ENCODE data around the gene EYA2.

EYA2 gene

DNA sequence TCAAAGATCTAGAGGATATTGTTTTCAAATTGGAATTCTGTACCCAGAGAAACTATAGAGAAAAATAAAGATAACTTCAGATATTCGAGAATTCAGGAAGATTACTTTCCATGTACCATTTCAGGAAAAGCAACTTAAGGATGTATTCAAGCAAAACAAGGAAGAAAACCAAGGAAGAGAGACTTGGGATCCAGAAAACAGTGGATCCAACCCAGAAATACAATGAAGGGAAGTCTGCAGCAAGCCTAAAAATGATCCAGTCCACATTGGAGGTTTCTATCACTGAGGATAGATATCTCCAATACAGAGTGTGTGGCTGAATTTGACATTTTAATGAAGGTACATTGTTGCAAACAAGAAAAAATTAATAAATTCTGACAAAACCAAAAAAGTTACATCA is 201.0 kb downstream of the EYA2 start:
- TF ChIP-seq, protein P1, sequence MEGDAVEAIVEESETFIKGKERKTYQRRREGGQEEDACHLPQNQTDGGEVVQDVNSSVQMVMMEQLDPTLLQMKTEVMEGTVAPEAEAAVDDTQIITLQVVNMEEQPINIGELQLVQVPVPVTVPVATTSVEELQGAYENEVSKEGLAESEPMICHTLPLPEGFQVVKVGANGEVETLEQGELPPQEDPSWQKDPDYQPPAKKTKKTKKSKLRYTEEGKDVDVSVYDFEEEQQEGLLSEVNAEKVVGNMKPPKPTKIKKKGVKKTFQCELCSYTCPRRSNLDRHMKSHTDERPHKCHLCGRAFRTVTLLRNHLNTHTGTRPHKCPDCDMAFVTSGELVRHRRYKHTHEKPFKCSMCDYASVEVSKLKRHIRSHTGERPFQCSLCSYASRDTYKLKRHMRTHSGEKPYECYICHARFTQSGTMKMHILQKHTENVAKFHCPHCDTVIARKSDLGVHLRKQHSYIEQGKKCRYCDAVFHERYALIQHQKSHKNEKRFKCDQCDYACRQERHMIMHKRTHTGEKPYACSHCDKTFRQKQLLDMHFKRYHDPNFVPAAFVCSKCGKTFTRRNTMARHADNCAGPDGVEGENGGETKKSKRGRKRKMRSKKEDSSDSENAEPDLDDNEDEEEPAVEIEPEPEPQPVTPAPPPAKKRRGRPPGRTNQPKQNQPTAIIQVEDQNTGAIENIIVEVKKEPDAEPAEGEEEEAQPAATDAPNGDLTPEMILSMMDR (IDR thresholded peaks at IDR 0.05; ENCODE audit: control insufficient read depth, extremely low read depth, insufficient read depth) = no peak
- DNase-seq (ENCODE audit: low read depth) = no peak
- no peak overlapping the region for H3K4me3 ChIP-seq (ENCODE audit: low read depth, low read length)

DNA sequence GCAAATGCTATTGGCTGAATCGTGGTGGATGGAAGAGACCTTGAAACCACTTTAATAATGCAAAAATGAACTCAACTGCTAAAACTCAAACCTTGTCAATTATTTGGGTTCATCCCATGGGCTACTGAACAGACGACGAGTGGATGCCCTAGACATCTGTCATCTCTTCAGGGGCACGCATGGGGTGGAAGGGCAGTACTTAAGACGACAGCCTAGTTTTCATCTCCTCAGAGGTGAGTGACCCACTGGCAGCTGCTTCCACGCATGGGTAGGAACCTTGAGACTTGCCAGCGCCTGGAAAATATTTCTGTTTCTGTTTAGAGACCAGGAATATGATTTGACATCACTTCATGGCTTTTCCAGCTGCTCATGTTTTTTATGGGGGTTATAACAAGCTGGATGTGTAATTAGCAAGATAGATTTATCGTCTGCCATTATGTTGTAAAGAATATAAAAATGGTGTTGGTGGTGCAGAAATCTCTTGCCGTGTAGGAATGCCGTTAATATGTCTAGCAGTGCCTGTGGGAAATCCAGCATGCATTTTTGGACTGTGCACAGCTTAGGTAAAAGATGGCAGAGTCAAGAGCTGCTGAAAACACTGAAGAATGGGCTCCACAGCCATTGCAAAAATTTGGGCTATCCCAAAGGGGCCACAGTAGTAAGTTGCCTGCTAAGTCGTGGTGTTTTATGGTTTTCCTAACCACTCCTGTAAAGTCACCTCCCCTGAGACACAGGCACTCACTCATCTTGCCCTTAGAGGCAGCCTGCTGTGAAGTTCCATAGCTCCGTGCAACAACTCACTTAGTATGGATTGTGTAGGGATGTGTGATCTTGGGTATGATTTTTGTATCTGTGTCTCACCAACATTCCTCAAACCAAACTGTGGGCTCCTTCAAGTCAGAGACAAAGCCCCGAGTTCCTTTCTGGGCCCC is 203.3 kb downstream of the EYA2 start:
- no peak for DNase-seq (ENCODE audit: low read depth)
- TF ChIP-seq, protein P1 (IDR thresholded peaks at IDR 0.05; ENCODE audit: control insufficient read depth, extremely low read depth, insufficient read depth) = no peak
- no peak overlapping the region for H3K4me3 ChIP-seq (ENCODE audit: low read depth, low read length)

DNA sequence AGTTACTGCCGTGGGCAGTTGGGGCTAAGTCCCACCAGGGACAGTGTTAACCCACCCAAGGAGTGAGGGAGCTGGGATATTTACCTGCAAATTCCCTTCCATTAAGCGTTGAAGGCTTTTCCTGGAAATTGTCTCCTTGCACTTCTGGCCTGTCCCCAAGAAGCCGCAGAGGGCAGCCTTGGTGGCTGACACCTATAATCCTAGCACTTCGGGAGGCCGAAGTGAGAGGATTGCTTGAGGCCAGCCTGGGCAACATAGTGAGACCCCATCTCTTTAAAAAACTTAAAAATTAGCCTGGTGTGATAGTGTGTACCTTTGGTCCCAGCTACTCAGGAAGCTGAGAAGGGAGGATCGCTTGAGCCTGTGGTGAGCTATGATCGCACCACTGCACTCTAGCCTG is 204.4 kb downstream of the EYA2 start:
- TF ChIP-seq, protein P1 (IDR thresholded peaks at IDR 0.05; ENCODE audit: control insufficient read depth, extremely low read depth, insufficient read depth) = no peak
- no peak for DNase-seq (ENCODE audit: low read depth)
- H3K4me3 ChIP-seq (ENCODE audit: low read depth, low read length) = no peak overlapping the region

DNA sequence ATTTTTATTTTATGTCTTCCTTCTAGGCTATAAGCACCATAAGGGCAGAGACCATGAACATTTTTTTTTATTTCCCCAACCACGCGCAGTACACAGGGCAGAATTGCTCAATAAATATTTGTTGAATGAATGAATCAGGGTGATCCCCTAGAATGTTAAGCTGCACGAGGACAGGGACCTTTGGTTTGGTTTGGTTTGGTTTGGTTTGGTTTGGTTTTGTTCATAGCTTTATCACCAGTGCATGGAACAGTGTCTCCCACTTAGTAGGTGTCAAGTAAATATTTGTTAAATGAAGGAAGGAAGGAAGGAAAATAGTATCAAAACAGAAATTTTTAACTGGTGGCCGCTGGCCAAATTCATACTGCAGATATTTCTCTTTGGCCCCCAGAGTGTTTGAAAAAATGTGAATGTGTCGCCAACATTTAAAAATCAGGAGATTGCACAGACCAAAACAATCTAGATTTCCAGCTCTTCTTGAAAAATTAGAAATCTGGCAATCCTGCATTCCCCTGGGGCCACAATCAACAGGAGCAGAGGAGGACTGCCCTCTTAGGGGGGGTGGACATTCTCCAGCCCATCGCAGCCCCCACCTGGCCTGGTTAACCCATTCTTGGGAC is 205.3 kb downstream of the EYA2 start:
- no peak overlapping the region for H3K4me3 ChIP-seq (ENCODE audit: low read depth, low read length)
- TF ChIP-seq, protein P1 (IDR thresholded peaks at IDR 0.05; ENCODE audit: control insufficient read depth, extremely low read depth, insufficient read depth) = no peak
- DNase-seq (ENCODE audit: low read depth) = no peak

DNA sequence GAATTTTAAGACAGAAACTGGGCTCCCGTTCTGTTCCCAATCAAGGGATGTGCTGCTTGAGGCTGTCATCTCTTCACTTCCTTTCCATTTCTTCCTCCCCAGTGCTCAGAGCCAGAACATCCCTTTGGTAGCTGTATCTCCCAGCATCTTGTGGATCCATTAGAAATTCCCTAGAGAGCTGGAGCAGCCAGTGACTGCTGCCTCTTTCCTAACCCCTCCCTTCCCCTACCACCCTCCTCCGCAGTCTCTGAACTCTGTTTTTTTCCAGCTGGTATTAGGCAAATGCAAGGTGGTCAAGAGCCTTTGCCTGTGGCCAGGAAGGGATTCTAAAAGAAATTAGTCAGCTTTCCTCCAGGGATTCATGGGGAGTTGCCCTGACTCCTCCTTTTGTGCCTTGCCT is 208.0 kb downstream of the EYA2 start:
- TF ChIP-seq, protein P1 (IDR thresholded peaks at IDR 0.05; ENCODE audit: control insufficient read depth, extremely low read depth, insufficient read depth) = no peak
- DNase-seq (ENCODE audit: low read depth) = no peak
- H3K4me3 ChIP-seq (ENCODE audit: low read depth, low read length) = no peak overlapping the region

DNA sequence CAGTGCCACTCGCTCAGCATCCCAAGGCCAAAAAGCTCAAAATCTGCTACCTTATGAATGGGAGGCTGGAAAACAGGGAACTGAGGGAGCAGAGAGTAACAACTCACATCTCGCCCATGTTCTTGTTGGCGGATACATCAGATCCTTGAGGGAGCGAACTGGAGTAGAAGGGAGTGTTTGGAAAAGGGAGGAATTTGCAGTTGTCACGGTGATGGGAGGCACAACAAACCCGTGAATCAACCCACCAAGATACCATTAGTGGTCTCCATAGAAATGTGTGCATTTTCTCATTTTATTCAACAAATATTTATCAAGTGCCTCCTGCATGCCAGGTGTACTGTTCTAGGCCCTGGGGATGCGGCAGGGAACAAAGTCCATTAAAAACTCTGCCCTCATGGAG is 212.1 kb downstream of the EYA2 start:
- no peak overlapping the region for H3K4me3 ChIP-seq (ENCODE audit: low read depth, low read length)
- TF ChIP-seq, protein P1 (IDR thresholded peaks at IDR 0.05; ENCODE audit: control insufficient read depth, extremely low read depth, insufficient read depth) = no peak
- DNase-seq (ENCODE audit: low read depth) = no peak

All from LNCaP clone FGC (cell line).